K562 (cell line): ENCODE results near the gene GH2. TPM values are rescaled to one million over a fixed set of nuclear protein-coding genes. Genes with fewer than 3 reads are reported as not detected.

ENCODE experiments used
- ATAC-seq: fragments of 200-7000 bp; cut with Tn5 transposase; 3 replicates; pipeline ENCODE4 v1.9.1; 2020; ENCODE audit warnings: moderate library complexity
- BruUV-seq: library from RNA; stranded (reverse); fragments of 400-500 nt; replicated peaks from 2 replicates; lab custom pipeline; 2021; lab: Mats Ljungman, UMichigan
- CTCF ChIA-PET: fragments of 300-600 bp; formaldehyde crosslinking; extraction: SDS; loops from one replicate; lab custom pipeline; 2021; ENCODE audit warnings: low intra/inter-chr PET ratio; lab: Yijun Ruan, JAX
- POLR2A ChIA-PET: fragments of 300-600, 350-650 bp; sonication (Branson Sonifier 250); formaldehyde crosslinking; extraction: SDS; loops from one replicate; lab custom pipeline; 2021; ENCODE audit warnings: antibody characterized with exemption, inconsistent platforms; lab: Yijun Ruan, JAX
- DNase-seq, 4 experiments: peaks; one replicate each; pipeline versions ENCODE4 v3.0.0 to v3.0.0-alpha.2; 2011 to 2018; ENCODE audit warnings: low spot score in 3 of 4, mixed read lengths in 3 of 4; ENCODE audit errors: extremely low read depth in 1 of 4
- FAIRE-seq: peaks from 2 replicates; lab custom pipeline; 2011; peaks lifted over from hg19 to GRCh38; lab: Jason Lieb, UNC
- H2AFZ ChIP-seq: 2 replicates; pipeline ENCODE4 v1.6.0; 2011; ENCODE audit warnings: low read depth, low read length, control low read depth, inconsistent platforms
- H3K27ac ChIP-seq: fragments of 200-600 bp; 3 replicates; pipeline ENCODE4 v1.8.0; 2011; ENCODE audit warnings: low read depth, mild to moderate bottlenecking, control low read depth, inconsistent platforms, low read length, moderate library complexity, mixed read lengths; ENCODE audit errors: extremely low read depth
- H3K27me3 ChIP-seq, 2 experiments: fragments of 300-600 bp in 1 of 2; 2 replicates in 1 of 2; 3 replicates in 1 of 2; pipeline versions ENCODE4 v1.6.0 to v1.8.0; 2011; ENCODE audit warnings: inconsistent platforms in 2 of 2, low read length in 2 of 2, mild to moderate bottlenecking in 1 of 2, mixed read lengths in 1 of 2, moderate library complexity in 1 of 2; ENCODE audit not compliant: control insufficient read depth in 2 of 2, insufficient read depth in 2 of 2
- H3K36me3 ChIP-seq: fragments of 300-600 bp; 3 replicates; pipeline ENCODE4 v1.8.0; 2011; ENCODE audit warnings: mild to moderate bottlenecking, low read length, inconsistent platforms; ENCODE audit not compliant: control insufficient read depth, insufficient read depth
- H3K4me1 ChIP-seq, 2 experiments: fragments of 200-600 bp in 1 of 2; replicated peaks in 1 of 2; 2 replicates in 1 of 2; 3 replicates in 1 of 2; pipeline versions ENCODE4 v1.5.1 to v1.8.0; 2011; ENCODE audit warnings: inconsistent platforms in 2 of 2, low read length in 2 of 2, mild to moderate bottlenecking in 1 of 2, mixed read lengths in 1 of 2, moderate library complexity in 1 of 2; ENCODE audit not compliant: control insufficient read depth in 2 of 2, insufficient read depth in 2 of 2
- H3K4me2 ChIP-seq: 2 replicates; pipeline ENCODE4 v1.6.1; 2011; ENCODE audit warnings: low read length, control low read depth, inconsistent platforms, mixed read lengths; ENCODE audit not compliant: insufficient read depth
- H3K4me3 ChIP-seq: fragments of 200-600 bp; sonication (generic), shearing (Covaris generic); 2 replicates; pipeline ENCODE4 v1.5.1; 2016; ENCODE audit warnings: control low read depth, inconsistent platforms
- H3K79me2 ChIP-seq: fragments of 200-600 bp; 3 replicates; pipeline ENCODE4 v1.8.0; 2011; ENCODE audit warnings: low read length, inconsistent platforms; ENCODE audit not compliant: control insufficient read depth, insufficient read depth
- H3K9ac ChIP-seq, 2 experiments: 2 replicates each; pipeline versions ENCODE4 v1.6.0 to v1.6.1; 2011; ENCODE audit warnings: low read depth in 2 of 2, low read length in 2 of 2, control low read depth in 1 of 2, inconsistent platforms in 1 of 2, mild to moderate bottlenecking in 1 of 2, mixed read lengths in 1 of 2; ENCODE audit not compliant: insufficient read depth in 1 of 2
- H3K9me1 ChIP-seq: one replicate; pipeline ENCODE4 v1.6.0; 2011; ENCODE audit warnings: inconsistent platforms, mild to moderate bottlenecking, low read length, moderate library complexity; ENCODE audit not compliant: control insufficient read depth, insufficient read depth
- H3K9me3 ChIP-seq: replicated peaks from 2 replicates; pipeline ENCODE4 v1.5.1; 2011; ENCODE audit warnings: low read depth, low read length, inconsistent platforms; ENCODE audit not compliant: control insufficient read depth, insufficient read depth
- H4K20me1 ChIP-seq: replicated peaks from 2 replicates; pipeline ENCODE4 v1.6.1; 2011; ENCODE audit warnings: low read length, inconsistent platforms, mixed read lengths; ENCODE audit not compliant: control insufficient read depth, insufficient read depth
- DNMT1 ChIP-seq: fragments of 450-650 bp; IDR thresholded peaks from 2 replicates; pipeline ENCODE4 v1.6.1; 2016; ENCODE audit warnings: antibody characterized with exemption, mild to moderate bottlenecking
- ETS1 ChIP-seq: conservative IDR thresholded peaks from 2 replicates; pipeline ENCODE4 v1.6.1; 2011; ENCODE audit warnings: low read depth, mild to moderate bottlenecking, low read length; ENCODE audit not compliant: control insufficient read depth
- MAZ ChIP-seq, 2 experiments: fragments of 450-650 bp in 1 of 2; sonication (generic) in 1 of 2; formaldehyde crosslinking; IDR thresholded peaks in 1 of 2; conservative IDR thresholded peaks in 1 of 2; 2 replicates each; pipeline versions ENCODE4 v1.4.0 to v1.5.0; 2020; ENCODE audit warnings: mild to moderate bottlenecking in 1 of 2, missing genetic modification reagents in 1 of 2
- MNT ChIP-seq, 2 experiments: fragments of 450-650 bp; conservative IDR thresholded peaks; 2 replicates each; pipeline ENCODE4 v1.6.1; 2017; ENCODE audit warnings: mild to moderate bottlenecking in 2 of 2, moderate library complexity in 2 of 2
- NRF1 ChIP-seq, 2 experiments: fragments of 450-650 bp; IDR thresholded peaks in 1 of 2; conservative IDR thresholded peaks in 1 of 2; 2 replicates each; pipeline ENCODE4 v1.6.1; 2014; ENCODE audit warnings: mild to moderate bottlenecking in 2 of 2
- RAD51 ChIP-seq: fragments of 450-650 bp; IDR thresholded peaks from 2 replicates; pipeline ENCODE4 v1.7.1; 2016; ENCODE audit warnings: low read depth, mild to moderate bottlenecking, borderline replicate concordance
- SIN3A ChIP-seq, 2 experiments: fragments of 150-350 bp in 1 of 2; IDR thresholded peaks; 2 replicates each; pipeline ENCODE4 v1.6.1; 2011 to 2016; ENCODE audit warnings: borderline replicate concordance in 2 of 2, low read depth in 2 of 2, low read length in 2 of 2, mild to moderate bottlenecking in 2 of 2, moderate library complexity in 2 of 2; ENCODE audit not compliant: control insufficient read depth in 1 of 2
- SRSF3 ChIP-seq: fragments of 200-400 bp; formaldehyde crosslinking; IDR thresholded peaks from 2 replicates; pipeline ENCODE4 v1.6.1; 2016; ENCODE audit warnings: mild to moderate bottlenecking, low read length, moderate library complexity; ENCODE audit not compliant: insufficient read depth
- XRCC5 ChIP-seq: fragments of 200-400 bp; formaldehyde crosslinking; IDR thresholded peaks from 2 replicates; pipeline ENCODE4 v1.6.1; 2017; ENCODE audit warnings: low read depth, mild to moderate bottlenecking, low read length
- ZBTB11 ChIP-seq, 3 experiments: fragments of 200-800 bp in 1 of 3; fragments of 250-450 bp in 1 of 3; fragments of 450-650 bp in 1 of 3; sonication (Bioruptor Pico) in 1 of 3; sonication (Bioruptor generic) in 1 of 3; formaldehyde crosslinking in 1 of 3; IDR thresholded peaks; 2 replicates each; pipeline versions ENCODE4 v1.6.1 to v1.8.0; 2016 to 2022; ENCODE audit warnings: mild to moderate bottlenecking in 2 of 3, missing genetic modification characterization in 2 of 3, missing compliant biosample characterization in 1 of 3, moderate library complexity in 1 of 3
- ZNF232 ChIP-seq: sonication (generic); formaldehyde crosslinking; IDR thresholded peaks from 2 replicates; pipeline ENCODE4 v1.8.0; 2022; ENCODE audit warnings: mild to moderate bottlenecking, missing genetic modification reagents
- WGBS: fragments of 100-300 bp; shearing (Covaris generic); methylation state at CpG from one replicate; pipeline ENCODE4 v1.1.6; 2016; ENCODE audit warnings: low coverage, mixed read lengths; ENCODE audit not compliant: insufficient coverage; ENCODE audit errors: missing lambda C conversion rate; 5-methylcytosine and 5-hydroxymethylcytosine counted together
- in situ Hi-C: fragments of 300-500 bp; cut with MboI; formaldehyde crosslinking; loops from 4 replicates; pipeline ENCODE4 v1.15.0; 2018; ENCODE audit warnings: inconsistent platforms, mixed read lengths
- intact Hi-C: fragments of 100-400 bp; cut with micrococcal nuclease; formaldehyde crosslinking; loops from 2 replicates; pipeline ENCODE4 v1.14.2; 2022
- polyA plus RNA-seq, 8 experiments: library from polyadenylated mRNA; depleted of rRNA in 4 of 8; stranded (reverse) in 5 of 8; unstranded in 3 of 8; fragments of >200 nt; fragmentation: Nextera tagmentation in 2 of 8; fragmentation: Illumina TruSeq in 1 of 8; extraction: Ambion mirVana in 2 of 8; extraction: Trizol in 1 of 8; gene quantifications; 2 replicates each; pipeline versions ENCODE4 v1.2.1 to v1.2.3, GENCODE V29; 2011 to 2014; ENCODE audit warnings: inconsistent platforms in 1 of 8, missing spikeins in 1 of 8
- total RNA-seq, 7 experiments: library from RNA; depleted of rRNA in 6 of 7; stranded (reverse); fragments of >200 nt in 6 of 7; fragmentation: Illumina TruSeq in 2 of 7; extraction: Trizol in 2 of 7; gene quantifications; 2 replicates each; pipeline versions ENCODE4 v1.2.1 to v1.2.3, GENCODE V29; 2011 to 2021; ENCODE audit warnings: low replicate concordance in 1 of 7

The GH2 gene
- total and polyA plus RNA-seq, 9 of the 15 experiments (the other 6 are each of a cell fraction or from before 2014, with no cell fraction given): not detected

- peak overlapping the region; percentile 86 for H3K27ac ChIP-seq
- TSS peak; percentile 58 for BruUV-seq
- peak overlapping the region; percentile 95 for H3K4me3 ChIP-seq
- no peaks in the 10 kb centered on the region for H3K9me3 ChIP-seq
- peak in 2 of 4 experiments; percentile 29 to 59 for DNase-seq
- intact Hi-C loops (loop anchor here (2.0 to 10.0 kb wide), 3 partner anchors 69 to 407 kb away; partner anchors contain the start of genes CCDC47 and MAP3K3), in situ Hi-C loops (loop anchor here (25.0 kb wide), 1 partner anchor 404 kb away; the partner anchor contains the start of gene CYB561)
- no peaks in the 10 kb centered on the region for H4K20me1 ChIP-seq
- no peaks in the 10 kb centered on the region for H3K27me3 ChIP-seq
- peak; percentile 40 for FAIRE-seq
- peaks cover 57% of the 10 kb centered on the region for H3K79me2 ChIP-seq
- peaks cover 31% of the 10 kb centered on the region; the same call in 2 of the 3 replicates for H3K36me3 ChIP-seq
- ChIA-PET POLR2A (interaction anchor here (0.6 to 5.8 kb wide), 6 partner anchors 8 to 1332 kb away, joined by 3 to 66 read pairs (median 6); partner anchors contain the start of genes CCDC47, DDX42, FTSJ3 and PSMC5), CTCF (no interaction called here)
- peak overlapping the region; percentile 93 to 98 for H3K9ac ChIP-seq
- ATAC-seq: peak; percentile 47
- peak overlapping the region; percentile 96 for H3K4me2 ChIP-seq
- WGBS: 2% methylated on average over 26 of the region's 26 CpGs
- peaks cover 23 to 51% of the 10 kb centered on the region in 2 experiments for H3K4me1 ChIP-seq
- peak overlapping the region; percentile 53 for H2AFZ ChIP-seq
- no peaks in the 10 kb centered on the region for H3K9me1 ChIP-seq
- TF ChIP-seq ETS1 (0 out of 2 replicates have a peak, but pooled peaks have one; percentile 46), SIN3A (IDR thresholded peaks at IDR 0.05; ENCODE audit: borderline replicate concordance in 2 of 2, control insufficient read depth in 1 of 2, low read depth in 2 of 2, low read length in 2 of 2) (peak; percentile 53; a peak in 1 of 4 replicates), XRCC5 (no peak), ZBTB11 (CRISPR knock-in tag; IDR thresholded peaks at IDR 0.05) (0 out of 6 replicates have a peak, but pooled peaks of 1 of the 3 experiments have one; percentile 15), NRF1 (conservative IDR thresholded peaks at IDR 0.05 in 1 of 2, IDR thresholded peaks at IDR 0.05 in 1 of 2) (0 out of 4 replicates have a peak, but pooled peaks of 1 of the 2 experiments have one; percentile 21), DNMT1 (no peak), MNT (conservative IDR thresholded peaks at IDR 0.05) (0 out of 4 replicates have a peak, but pooled peaks of 1 of the 2 experiments have one; percentile 36), MAZ (CRISPR knock-in tag; conservative IDR thresholded peaks at IDR 0.05 in 1 of 2, IDR thresholded peaks at IDR 0.05 in 1 of 2) (peak in 1 of 2 experiments; percentile 30; a peak in 1 of 4 replicates), ZNF232 (no peak), RAD51 (no peak), SRSF3 (0 out of 2 replicates have a peak, but pooled peaks have one; percentile 9)
These were observed 40.2 kb downstream of the GH2 start for GRCh38 chr17:63841350-63842172.
